Liver (tissue), 9 donors: ENCODE results near the gene SPAG9. TPM values are rescaled to one million over a fixed set of nuclear protein-coding genes. Genes with fewer than 3 reads are reported as not detected.

Experiments
- DNase-seq: peaks from one replicate; pipeline ENCODE4 v3.0.0-alpha.2; 2017; ENCODE audit warnings: low spot score
- H3K27ac ChIP-seq, 2 donors: one replicate each; pipeline ENCODE4 v1.7.0; 2013; ENCODE audit warnings: inconsistent platforms in 2 of 2, low read length in 2 of 2, control low read depth in 1 of 2, low read depth in 1 of 2, mild to moderate bottlenecking in 1 of 2
- H3K27me3 ChIP-seq, 4 donors: one replicate each; pipeline versions ENCODE4 v1.6.1 to v1.7.0; 2013; ENCODE audit warnings: low read length in 3 of 4, inconsistent platforms in 1 of 4, mild to moderate bottlenecking in 1 of 4, moderate library complexity in 1 of 4; ENCODE audit not compliant: control insufficient read depth in 4 of 4, insufficient read depth in 4 of 4
- H3K36me3 ChIP-seq, 4 donors: one replicate each; pipeline versions ENCODE4 v1.6.1 to v1.7.0; 2013; ENCODE audit warnings: low read length in 3 of 4, mild to moderate bottlenecking in 3 of 4, low read depth in 1 of 4, moderate library complexity in 1 of 4; ENCODE audit not compliant: control insufficient read depth in 4 of 4, insufficient read depth in 3 of 4
- H3K4me1 ChIP-seq, 4 donors: one replicate each; pipeline versions ENCODE4 v1.6.1 to v1.7.0; 2013; ENCODE audit warnings: low read length in 3 of 4, mild to moderate bottlenecking in 3 of 4, moderate library complexity in 1 of 4; ENCODE audit not compliant: control insufficient read depth in 4 of 4, insufficient read depth in 4 of 4
- H3K4me3 ChIP-seq, 3 donors: one replicate each; pipeline versions ENCODE4 v1.6.1 to v1.7.0; 2013; ENCODE audit warnings: low read length in 3 of 3, control low read depth in 1 of 3, low read depth in 1 of 3, mild to moderate bottlenecking in 1 of 3
- H3K9ac ChIP-seq, 2 donors: one replicate each; pipeline ENCODE4 v1.7.0; 2013; ENCODE audit warnings: low read length in 2 of 2, mild to moderate bottlenecking in 2 of 2, moderate library complexity in 2 of 2, control low read depth in 1 of 2, low read depth in 1 of 2
- H3K9me3 ChIP-seq, 4 donors: one replicate each; pipeline versions ENCODE4 v1.6.1 to v1.7.0; 2013; ENCODE audit warnings: low read length in 3 of 4; ENCODE audit not compliant: control insufficient read depth in 4 of 4
- EGR1 ChIP-seq, 2 donors: IDR thresholded peaks; 2 replicates each; pipeline ENCODE4 v1.6.1; 2016 to 2018; ENCODE audit warnings: antibody characterized with exemption in 2 of 2, low read depth in 2 of 2
- FOXA1 ChIP-seq: IDR thresholded peaks from 2 replicates; pipeline ENCODE4 v1.6.1; 2016; ENCODE audit warnings: antibody characterized with exemption
- FOXA2 ChIP-seq: IDR thresholded peaks from 2 replicates; pipeline ENCODE4 v1.6.1; 2016; ENCODE audit warnings: antibody characterized with exemption
- GABPA ChIP-seq, 2 donors: IDR thresholded peaks in 1 of 2; conservative IDR thresholded peaks in 1 of 2; 2 replicates each; pipeline ENCODE4 v1.6.1; 2016; ENCODE audit warnings: antibody characterized with exemption in 2 of 2, mild to moderate bottlenecking in 1 of 2, moderate library complexity in 1 of 2
- HNF4A ChIP-seq, 2 donors: conservative IDR thresholded peaks; 2 replicates each; pipeline ENCODE4 v1.6.1; 2016; ENCODE audit warnings: antibody characterized with exemption in 2 of 2, mild to moderate bottlenecking in 2 of 2
- HNF4G ChIP-seq: IDR thresholded peaks from 2 replicates; pipeline ENCODE4 v1.6.1; 2016; ENCODE audit warnings: antibody characterized with exemption
- JUND ChIP-seq, 2 donors: IDR thresholded peaks; 2 replicates each; pipeline ENCODE4 v1.6.1; 2016; ENCODE audit warnings: antibody characterized with exemption in 2 of 2
- NR2F2 ChIP-seq: IDR thresholded peaks from 2 replicates; pipeline ENCODE4 v1.6.1; 2016; ENCODE audit warnings: antibody characterized with exemption
- RAD21 ChIP-seq, 2 donors: IDR thresholded peaks; 2 replicates each; pipeline ENCODE4 v1.6.1; 2016; ENCODE audit warnings: antibody characterized with exemption in 2 of 2, mild to moderate bottlenecking in 2 of 2
- RXRA ChIP-seq, 2 donors: IDR thresholded peaks; 2 replicates each; pipeline ENCODE4 v1.6.1; 2017 to 2018; ENCODE audit warnings: antibody characterized with exemption in 2 of 2, mild to moderate bottlenecking in 1 of 2
- SP1 ChIP-seq: IDR thresholded peaks from 2 replicates; pipeline ENCODE4 v1.6.1; 2018; ENCODE audit warnings: antibody characterized with exemption, mild to moderate bottlenecking
- TAF1 ChIP-seq: conservative IDR thresholded peaks from 2 replicates; pipeline ENCODE4 v1.6.1; 2016; ENCODE audit warnings: antibody characterized with exemption, mild to moderate bottlenecking
- YY1 ChIP-seq: IDR thresholded peaks from 2 replicates; pipeline ENCODE4 v1.6.1; 2016; ENCODE audit warnings: antibody characterized with exemption, mild to moderate bottlenecking
- WGBS: extraction: QIAGEN DNeasy Blood & Tissue Kit; methylation state at CpG from one replicate; pipeline ENCODE4 v1.1.7; 2013; 5-methylcytosine and 5-hydroxymethylcytosine counted together
- polyA plus RNA-seq, 2 donors: library from polyadenylated mRNA; stranded (reverse) in 1 of 2; unstranded in 1 of 2; fragments of 200-250 nt in 1 of 2; fragments of >200 nt in 1 of 2; fragmentation: Nextera tagmentation in 1 of 2; extraction: Ambion mirVana in 1 of 2; gene quantifications; one replicate each; pipeline versions ENCODE4 v1.2.1 to v1.2.3, GENCODE V29; 2013 to 2015
- total RNA-seq, 2 donors: library from RNA; depleted of rRNA; stranded (reverse); fragments of >200 nt; gene quantifications; one replicate each; pipeline ENCODE4 v1.2.3, GENCODE V29; 2014
- TF ChIP-seq, protein P1 (sequence below): IDR thresholded peaks from 2 replicates; pipeline ENCODE4 v1.6.1; 2016; ENCODE audit warnings: antibody characterized with exemption
- TF ChIP-seq, protein P2 (sequence below): fragments of 150-350 bp; IDR thresholded peaks from 2 replicates; pipeline ENCODE4 v1.5.1; 2017; ENCODE audit warnings: improper control_type of control experiment, low read depth, low read length; ENCODE audit not compliant: missing input control
- TF ChIP-seq, protein P3 (sequence below): IDR thresholded peaks from 2 replicates; pipeline ENCODE4 v1.6.1; 2016; ENCODE audit warnings: antibody characterized with exemption
- TF ChIP-seq, protein P4 (sequence below): IDR thresholded peaks from 2 replicates; pipeline ENCODE4 v1.6.1; 2016; ENCODE audit warnings: antibody characterized with exemption
- TF ChIP-seq, protein P5 (sequence below): IDR thresholded peaks from 2 replicates; pipeline ENCODE4 v1.6.1; 2016; ENCODE audit warnings: antibody characterized with exemption, mild to moderate bottlenecking
- donor health status: healthy.
- donor health status: healthy.
- donor health status: healthy.
- donor health status: healthy.
- donor health status: healthy.

SPAG9 gene
- total and polyA plus RNA-seq, 4 donors = 12.0 to 94.0 (median 18.4) TPM

DNA sequence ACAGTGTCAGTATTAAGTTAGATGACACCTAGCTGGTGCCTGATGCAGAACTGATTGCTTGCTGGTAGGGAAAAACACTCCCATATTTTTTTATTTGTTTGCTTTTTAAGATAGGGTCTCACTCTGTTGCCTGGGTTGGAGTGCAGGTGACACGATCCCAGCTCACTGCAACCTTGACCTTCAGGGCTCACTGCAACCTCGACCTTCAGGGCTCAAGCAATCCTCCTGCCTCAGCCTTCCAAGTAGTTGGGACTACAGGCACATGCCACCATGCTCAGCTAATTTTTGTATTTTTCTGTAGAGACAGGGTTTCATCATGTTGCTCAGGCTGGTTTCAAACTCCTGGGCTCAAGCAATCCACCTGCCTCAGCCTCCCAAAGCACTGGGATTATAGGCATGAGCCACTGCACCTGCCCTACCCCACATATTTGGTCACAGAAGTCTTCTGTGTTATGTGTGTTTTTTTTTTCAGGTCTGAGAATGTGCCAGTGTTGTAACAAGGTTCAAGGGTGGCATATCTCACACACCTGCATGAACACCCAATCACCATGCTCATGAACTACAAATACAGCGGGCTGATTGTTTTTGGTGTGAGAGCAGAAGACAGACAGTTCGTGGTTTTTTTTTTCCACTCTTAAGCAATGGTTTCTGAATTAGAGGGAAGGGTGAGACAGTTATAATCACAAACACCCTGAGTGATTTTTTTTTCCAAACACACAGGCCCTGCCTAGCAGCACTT lies 22.8 kb downstream of the SPAG9 start:
- Histone ChIP-seq H3K4me3 (peak overlapping the region in 1 of 3 donors; percentile 6), H3K36me3 (no peaks in the 10 kb centered on the region), H3K27ac (peak overlapping the region; percentile 68 to 82), H3K9me3 (no peaks in the 10 kb centered on the region), H3K9ac (peak overlapping the region in 1 of 2 donors; percentile 14), H3K27me3 (no peaks in the 10 kb centered on the region), H3K4me1 (peaks cover 16 to 52% (median 43%) of the 10 kb centered on the region in 4 donors)
- DNase-seq = no peak
- TF ChIP-seq HNF4G (peak; percentile 72), FOXA2 (peak; percentile 54), JUND (IDR thresholded peaks at IDR 0.05) (peak; percentile 53 to 63), EGR1 (IDR thresholded peaks at IDR 0.05; ENCODE audit: low read depth in 2 of 2) (peak in 1 of 2 donors; percentile 81), NR2F2 (peak; percentile 77), FOXA1 (peak; percentile 77), HNF4A (conservative IDR thresholded peaks at IDR 0.05) (peak; percentile 87 to 91), TAF1 (no peak), YY1 (peak; percentile 39), SP1 (peak; percentile 82), RAD21 (IDR thresholded peaks at IDR 0.05) (peak; percentile 28 to 34), GABPA (IDR thresholded peaks at IDR 0.05 in 1 of 2, conservative IDR thresholded peaks at IDR 0.05 in 1 of 2) (peak in 1 of 2 donors; percentile 48), RXRA (IDR thresholded peaks at IDR 0.05) (peak; percentile 80 to 87)
- TF ChIP-seq, protein P1, sequence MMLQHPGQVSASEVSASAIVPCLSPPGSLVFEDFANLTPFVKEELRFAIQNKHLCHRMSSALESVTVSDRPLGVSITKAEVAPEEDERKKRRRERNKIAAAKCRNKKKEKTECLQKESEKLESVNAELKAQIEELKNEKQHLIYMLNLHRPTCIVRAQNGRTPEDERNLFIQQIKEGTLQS = peak; percentile 46
- TF ChIP-seq, protein P2, sequence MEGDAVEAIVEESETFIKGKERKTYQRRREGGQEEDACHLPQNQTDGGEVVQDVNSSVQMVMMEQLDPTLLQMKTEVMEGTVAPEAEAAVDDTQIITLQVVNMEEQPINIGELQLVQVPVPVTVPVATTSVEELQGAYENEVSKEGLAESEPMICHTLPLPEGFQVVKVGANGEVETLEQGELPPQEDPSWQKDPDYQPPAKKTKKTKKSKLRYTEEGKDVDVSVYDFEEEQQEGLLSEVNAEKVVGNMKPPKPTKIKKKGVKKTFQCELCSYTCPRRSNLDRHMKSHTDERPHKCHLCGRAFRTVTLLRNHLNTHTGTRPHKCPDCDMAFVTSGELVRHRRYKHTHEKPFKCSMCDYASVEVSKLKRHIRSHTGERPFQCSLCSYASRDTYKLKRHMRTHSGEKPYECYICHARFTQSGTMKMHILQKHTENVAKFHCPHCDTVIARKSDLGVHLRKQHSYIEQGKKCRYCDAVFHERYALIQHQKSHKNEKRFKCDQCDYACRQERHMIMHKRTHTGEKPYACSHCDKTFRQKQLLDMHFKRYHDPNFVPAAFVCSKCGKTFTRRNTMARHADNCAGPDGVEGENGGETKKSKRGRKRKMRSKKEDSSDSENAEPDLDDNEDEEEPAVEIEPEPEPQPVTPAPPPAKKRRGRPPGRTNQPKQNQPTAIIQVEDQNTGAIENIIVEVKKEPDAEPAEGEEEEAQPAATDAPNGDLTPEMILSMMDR = no peak
- TF ChIP-seq, protein P3, sequence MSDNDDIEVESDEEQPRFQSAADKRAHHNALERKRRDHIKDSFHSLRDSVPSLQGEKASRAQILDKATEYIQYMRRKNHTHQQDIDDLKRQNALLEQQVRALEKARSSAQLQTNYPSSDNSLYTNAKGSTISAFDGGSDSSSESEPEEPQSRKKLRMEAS = peak; percentile 63
- TF ChIP-seq, protein P4, sequence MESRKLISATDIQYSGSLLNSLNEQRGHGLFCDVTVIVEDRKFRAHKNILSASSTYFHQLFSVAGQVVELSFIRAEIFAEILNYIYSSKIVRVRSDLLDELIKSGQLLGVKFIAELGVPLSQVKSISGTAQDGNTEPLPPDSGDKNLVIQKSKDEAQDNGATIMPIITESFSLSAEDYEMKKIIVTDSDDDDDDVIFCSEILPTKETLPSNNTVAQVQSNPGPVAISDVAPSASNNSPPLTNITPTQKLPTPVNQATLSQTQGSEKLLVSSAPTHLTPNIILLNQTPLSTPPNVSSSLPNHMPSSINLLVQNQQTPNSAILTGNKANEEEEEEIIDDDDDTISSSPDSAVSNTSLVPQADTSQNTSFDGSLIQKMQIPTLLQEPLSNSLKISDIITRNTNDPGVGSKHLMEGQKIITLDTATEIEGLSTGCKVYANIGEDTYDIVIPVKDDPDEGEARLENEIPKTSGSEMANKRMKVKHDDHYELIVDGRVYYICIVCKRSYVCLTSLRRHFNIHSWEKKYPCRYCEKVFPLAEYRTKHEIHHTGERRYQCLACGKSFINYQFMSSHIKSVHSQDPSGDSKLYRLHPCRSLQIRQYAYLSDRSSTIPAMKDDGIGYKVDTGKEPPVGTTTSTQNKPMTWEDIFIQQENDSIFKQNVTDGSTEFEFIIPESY = peak; percentile 59
- TF ChIP-seq, protein P5, sequence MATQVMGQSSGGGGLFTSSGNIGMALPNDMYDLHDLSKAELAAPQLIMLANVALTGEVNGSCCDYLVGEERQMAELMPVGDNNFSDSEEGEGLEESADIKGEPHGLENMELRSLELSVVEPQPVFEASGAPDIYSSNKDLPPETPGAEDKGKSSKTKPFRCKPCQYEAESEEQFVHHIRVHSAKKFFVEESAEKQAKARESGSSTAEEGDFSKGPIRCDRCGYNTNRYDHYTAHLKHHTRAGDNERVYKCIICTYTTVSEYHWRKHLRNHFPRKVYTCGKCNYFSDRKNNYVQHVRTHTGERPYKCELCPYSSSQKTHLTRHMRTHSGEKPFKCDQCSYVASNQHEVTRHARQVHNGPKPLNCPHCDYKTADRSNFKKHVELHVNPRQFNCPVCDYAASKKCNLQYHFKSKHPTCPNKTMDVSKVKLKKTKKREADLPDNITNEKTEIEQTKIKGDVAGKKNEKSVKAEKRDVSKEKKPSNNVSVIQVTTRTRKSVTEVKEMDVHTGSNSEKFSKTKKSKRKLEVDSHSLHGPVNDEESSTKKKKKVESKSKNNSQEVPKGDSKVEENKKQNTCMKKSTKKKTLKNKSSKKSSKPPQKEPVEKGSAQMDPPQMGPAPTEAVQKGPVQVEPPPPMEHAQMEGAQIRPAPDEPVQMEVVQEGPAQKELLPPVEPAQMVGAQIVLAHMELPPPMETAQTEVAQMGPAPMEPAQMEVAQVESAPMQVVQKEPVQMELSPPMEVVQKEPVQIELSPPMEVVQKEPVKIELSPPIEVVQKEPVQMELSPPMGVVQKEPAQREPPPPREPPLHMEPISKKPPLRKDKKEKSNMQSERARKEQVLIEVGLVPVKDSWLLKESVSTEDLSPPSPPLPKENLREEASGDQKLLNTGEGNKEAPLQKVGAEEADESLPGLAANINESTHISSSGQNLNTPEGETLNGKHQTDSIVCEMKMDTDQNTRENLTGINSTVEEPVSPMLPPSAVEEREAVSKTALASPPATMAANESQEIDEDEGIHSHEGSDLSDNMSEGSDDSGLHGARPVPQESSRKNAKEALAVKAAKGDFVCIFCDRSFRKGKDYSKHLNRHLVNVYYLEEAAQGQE = peak; percentile 28
- 26% methylated on average over 4 of the region's 4 CpGs for WGBS
